Activated CD4-positive, alpha-beta T cell treated with anti-CD3 and anti-CD28 coated beads, Interleukin-2, amount 50 U/mL, for 16 hours (primary cell): ENCODE measurements around the gene OTUD3.
"Not testable (repeated sequence)": the region's sequence is repeated elsewhere in the genome, so short reads cannot be mapped to it uniquely, and the experiment has no call there.

ENCODE experiments used
- DNase-seq: peaks from one replicate; pipeline ENCODE4 v3.0.0-alpha.2; 2020

The OTUD3 gene

GRCh38 chr1:19882111-19883071 lies at the start of gene OTUD3:
Gene OTUD3 (plus strand): TSS chr1:19882395. CDS start chr1:19882514, 119 bp downstream.
- DNase-seq = peak; percentile 98

GRCh38 chr1:19835578-19835977 lies 46.6 kb upstream of the OTUD3 start:
- no peak for DNase-seq

- DNase-seq = no peak
Observed at GRCh38 chr1:19837866-19838265, 44.3 kb upstream of the OTUD3 start.

- DNase-seq = peak; percentile 2
Observed at GRCh38 chr1:19840228-19840627, 42.0 kb upstream of the OTUD3 start.

GRCh38 chr1:19844731-19845495 lies 37.3 kb upstream of the OTUD3 start:
- DNase-seq = no peak

GRCh38 chr1:19845555-19845954 lies 36.6 kb upstream of the OTUD3 start:
- DNase-seq = no peak

GRCh38 chr1:19846338-19846737 lies 35.9 kb upstream of the OTUD3 start:
- no peak for DNase-seq

- not testable (repeated sequence) for DNase-seq
Observed at GRCh38 chr1:19847334-19847733, 34.9 kb upstream of the OTUD3 start.

- not testable (repeated sequence) for DNase-seq
Observed at GRCh38 chr1:19849307-19849706, 32.9 kb upstream of the OTUD3 start.

GRCh38 chr1:19850214-19850613 lies 32.0 kb upstream of the OTUD3 start:
- DNase-seq = no peak

GRCh38 chr1:19852036-19852435 lies 30.2 kb upstream of the OTUD3 start:
- DNase-seq = no peak

GRCh38 chr1:19854866-19855265 lies 27.3 kb upstream of the OTUD3 start:
- DNase-seq = no peak

GRCh38 chr1:19858893-19859292 lies 23.3 kb upstream of the OTUD3 start:
- DNase-seq = no peak

GRCh38 chr1:19859876-19860275 lies 22.3 kb upstream of the OTUD3 start:
- no peak for DNase-seq

GRCh38 chr1:19860418-19860817 lies 21.8 kb upstream of the OTUD3 start:
- DNase-seq = no peak

GRCh38 chr1:19861034-19861433 lies 21.2 kb upstream of the OTUD3 start:
- no peak for DNase-seq

- DNase-seq = no peak
Observed at GRCh38 chr1:19861842-19862530, 20.2 kb upstream of the OTUD3 start.

GRCh38 chr1:19862944-19863343 lies 19.3 kb upstream of the OTUD3 start:
- no peak for DNase-seq

- no peak for DNase-seq
Observed at GRCh38 chr1:19864570-19865160, 17.5 kb upstream of the OTUD3 start.

GRCh38 chr1:19866029-19866428 lies 16.2 kb upstream of the OTUD3 start:
- no peak for DNase-seq

- no peak for DNase-seq
Observed at GRCh38 chr1:19866758-19867157, 15.4 kb upstream of the OTUD3 start.

- not testable (repeated sequence) for DNase-seq
Observed at GRCh38 chr1:19868575-19868974, 13.6 kb upstream of the OTUD3 start.

GRCh38 chr1:19869453-19869852 lies 12.7 kb upstream of the OTUD3 start:
- DNase-seq = not testable (repeated sequence)
